Retinal pigment epithelial cell (primary cell): Measurements from ENCODE around the gene CCNE1.
A peak's percentile ranks its signal among the peaks of the same experiment; 100 is the strongest.
"Not testable (repeated sequence)": the region's sequence is repeated elsewhere in the genome, so short reads cannot be mapped to it uniquely, and the experiment has no call there.

Experiments used
- DNase-seq: peaks from one replicate; pipeline ENCODE4 v3.0.0-alpha.2; 2010; ENCODE audit warnings: low read depth
- H3K4me3 ChIP-seq: 2 replicates; pipeline ENCODE4 v1.5.1; 2011; ENCODE audit warnings: mild to moderate bottlenecking, low read length, control low read depth, moderate library complexity
- TF ChIP-seq, protein P1 (sequence below): conservative IDR thresholded peaks from 2 replicates; pipeline ENCODE4 v1.5.1; 2011; ENCODE audit warnings: low read depth, low read length, control low read depth, inconsistent platforms

The CCNE1 gene

DNA sequence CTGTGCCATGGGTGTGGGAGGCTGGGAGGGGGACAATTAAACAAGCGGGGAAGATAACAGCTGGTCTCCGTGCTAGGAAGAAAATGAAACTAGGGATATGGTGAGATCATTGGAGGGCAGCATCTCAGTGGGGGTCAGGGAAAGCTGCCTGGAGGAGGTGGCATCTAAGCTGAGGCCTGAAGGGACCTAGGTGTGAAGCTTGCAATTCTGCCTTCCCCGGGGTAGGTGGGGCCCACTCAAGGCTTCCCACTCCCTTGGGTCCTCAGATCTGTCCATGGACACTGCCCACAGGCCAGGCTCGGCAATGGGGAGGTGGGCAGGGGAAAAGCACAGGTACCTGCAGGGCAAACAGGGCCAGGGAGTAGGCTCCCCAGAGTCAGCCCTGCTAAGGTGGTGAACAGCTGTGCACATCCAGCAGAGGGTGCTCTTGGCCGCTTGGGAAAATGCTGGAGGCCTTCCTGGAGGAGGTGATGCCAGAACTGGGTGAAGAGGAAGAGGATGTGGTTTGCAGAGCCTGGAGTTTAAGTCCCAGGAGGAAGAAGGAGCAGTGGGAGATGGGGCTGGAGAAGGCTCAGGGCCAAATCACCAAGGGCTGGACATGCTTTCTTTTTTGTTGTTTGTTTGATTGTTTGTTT lies 25.7 kb upstream of the CCNE1 start:
- H3K4me3 ChIP-seq: no peak overlapping the region
- no peak for DNase-seq
- TF ChIP-seq, protein P1, sequence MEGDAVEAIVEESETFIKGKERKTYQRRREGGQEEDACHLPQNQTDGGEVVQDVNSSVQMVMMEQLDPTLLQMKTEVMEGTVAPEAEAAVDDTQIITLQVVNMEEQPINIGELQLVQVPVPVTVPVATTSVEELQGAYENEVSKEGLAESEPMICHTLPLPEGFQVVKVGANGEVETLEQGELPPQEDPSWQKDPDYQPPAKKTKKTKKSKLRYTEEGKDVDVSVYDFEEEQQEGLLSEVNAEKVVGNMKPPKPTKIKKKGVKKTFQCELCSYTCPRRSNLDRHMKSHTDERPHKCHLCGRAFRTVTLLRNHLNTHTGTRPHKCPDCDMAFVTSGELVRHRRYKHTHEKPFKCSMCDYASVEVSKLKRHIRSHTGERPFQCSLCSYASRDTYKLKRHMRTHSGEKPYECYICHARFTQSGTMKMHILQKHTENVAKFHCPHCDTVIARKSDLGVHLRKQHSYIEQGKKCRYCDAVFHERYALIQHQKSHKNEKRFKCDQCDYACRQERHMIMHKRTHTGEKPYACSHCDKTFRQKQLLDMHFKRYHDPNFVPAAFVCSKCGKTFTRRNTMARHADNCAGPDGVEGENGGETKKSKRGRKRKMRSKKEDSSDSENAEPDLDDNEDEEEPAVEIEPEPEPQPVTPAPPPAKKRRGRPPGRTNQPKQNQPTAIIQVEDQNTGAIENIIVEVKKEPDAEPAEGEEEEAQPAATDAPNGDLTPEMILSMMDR: peak; percentile 29

DNA sequence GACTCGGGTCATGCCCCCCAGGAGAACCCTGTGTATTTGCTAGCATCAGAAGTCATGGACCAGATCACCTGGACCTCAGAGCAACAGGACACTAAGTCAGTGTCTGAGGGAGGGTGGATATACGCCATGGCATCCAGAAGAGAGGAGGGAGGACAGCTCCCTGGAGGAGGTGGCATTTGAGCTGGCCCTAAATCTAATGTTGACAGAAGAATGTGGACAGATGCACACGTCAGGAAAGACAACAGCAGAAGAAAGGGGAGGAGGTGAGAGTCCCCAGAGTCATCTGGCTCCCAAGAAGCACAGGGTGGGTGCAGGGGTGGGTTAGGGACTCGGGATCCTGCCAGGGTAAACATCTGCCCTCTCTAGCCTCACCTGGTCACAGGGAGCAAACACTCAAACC lies 24.5 kb upstream of the CCNE1 start:
- no peak overlapping the region for H3K4me3 ChIP-seq
- DNase-seq: no peak
- TF ChIP-seq, protein P1: no peak

DNA sequence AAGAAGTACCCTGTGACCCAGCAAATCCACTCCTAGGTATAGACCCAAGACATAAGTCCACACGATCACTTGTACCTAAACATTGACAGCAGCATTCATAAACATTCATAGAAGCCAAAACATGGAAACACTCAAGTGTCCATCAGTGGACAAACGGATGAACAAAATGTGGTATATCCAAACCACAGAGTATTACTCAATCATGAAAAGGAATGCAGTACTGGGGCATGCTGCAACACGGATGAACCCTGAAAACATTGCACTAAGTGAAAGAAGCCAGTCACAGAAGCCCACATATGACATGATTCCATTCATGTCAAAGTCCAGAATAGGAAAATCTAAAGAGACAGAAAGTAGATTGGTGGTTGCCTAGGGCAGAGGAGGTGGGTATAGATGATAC lies 22.8 kb upstream of the CCNE1 start:
- TF ChIP-seq, protein P1: no peak
- no peak overlapping the region for H3K4me3 ChIP-seq
- no peak for DNase-seq

DNA sequence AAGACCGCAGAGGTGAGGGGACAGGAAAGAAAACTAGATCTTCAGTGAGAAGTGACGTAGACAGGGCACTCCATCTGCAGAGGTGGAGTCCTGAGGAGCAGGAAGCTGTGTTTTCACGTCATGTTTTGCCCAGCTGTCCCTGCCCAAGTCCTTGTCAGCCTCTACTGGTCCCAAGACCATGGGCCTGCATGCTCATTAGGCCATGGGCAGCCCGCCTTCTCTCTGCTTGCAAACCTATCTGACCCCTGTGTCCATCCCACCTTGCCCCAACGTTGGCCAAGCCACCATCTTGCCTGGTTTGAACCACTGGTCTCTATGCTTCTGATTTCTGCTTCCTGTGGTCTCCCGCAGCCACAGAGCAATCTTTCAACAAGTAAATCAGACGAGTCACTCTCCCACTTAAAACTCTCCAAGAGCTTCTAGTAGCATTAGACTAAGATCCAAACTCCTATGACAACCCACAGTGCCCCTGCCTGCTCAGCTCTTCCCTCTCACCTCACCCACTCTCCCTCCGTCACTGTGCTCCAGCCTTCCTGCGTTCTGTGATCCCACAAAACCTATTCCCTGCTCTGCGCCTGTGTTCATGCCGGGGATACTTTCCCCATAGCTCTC lies 18.6 kb upstream of the CCNE1 start:
- TF ChIP-seq, protein P1: no peak
- no peak for DNase-seq

DNA sequence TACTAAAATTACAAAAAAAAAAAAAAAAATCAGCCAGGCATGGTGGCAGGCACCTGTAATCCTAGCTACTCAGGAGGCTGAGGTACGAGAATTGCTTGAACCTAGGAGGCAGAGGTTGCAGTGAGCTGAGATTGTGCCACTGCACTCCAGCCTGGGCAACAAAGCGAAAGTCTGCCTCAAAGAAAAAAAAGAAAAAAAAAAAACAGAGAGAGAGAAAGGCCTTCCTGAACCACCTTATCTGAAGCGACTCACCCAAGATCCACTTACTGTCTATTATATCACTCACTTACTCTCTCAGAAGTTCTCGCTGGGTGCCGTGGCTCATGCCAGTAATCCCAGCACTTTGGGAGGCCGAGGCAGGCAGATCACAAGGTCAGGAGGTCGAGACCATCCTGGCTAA lies 17.3 kb upstream of the CCNE1 start:
- not testable (repeated sequence) for H3K4me3 ChIP-seq, DNase-seq

More for the DNA sequence above, 18.6 kb upstream of the CCNE1 start:
- H3K4me3 ChIP-seq: no peak overlapping the region

DNA sequence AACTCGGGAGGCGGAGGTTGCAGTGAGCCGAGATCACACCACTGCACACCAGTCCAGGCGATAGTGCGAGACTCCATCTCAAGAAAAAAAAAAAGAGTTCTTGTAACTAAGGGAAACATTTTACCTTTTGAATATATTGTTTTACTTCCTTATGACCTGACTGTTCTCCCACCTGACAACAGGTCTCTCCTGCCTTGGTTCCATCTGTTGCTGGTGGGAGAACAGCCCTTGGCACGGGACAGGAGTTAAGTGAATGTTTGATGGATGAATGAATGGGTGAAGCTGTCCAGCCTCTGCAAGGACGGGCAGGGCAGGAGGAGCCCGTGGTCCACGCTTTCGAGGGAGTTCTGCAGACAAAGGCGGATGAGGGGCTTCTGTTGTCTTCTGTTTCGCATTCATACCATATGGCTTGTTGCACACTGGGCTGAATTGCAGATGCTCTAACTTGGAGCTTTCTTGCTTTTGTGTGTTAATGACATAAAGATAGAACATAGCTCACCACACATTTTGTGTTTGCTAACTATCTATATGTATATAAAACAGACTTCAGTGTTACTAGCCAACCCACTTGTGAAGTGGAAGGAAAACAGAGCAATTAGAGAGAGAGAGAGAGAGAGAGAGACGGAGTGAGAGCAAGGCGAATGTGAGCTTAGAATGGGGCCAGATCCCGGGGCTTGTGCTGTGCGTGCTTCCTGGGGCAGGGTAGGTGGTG lies 16.2 kb upstream of the CCNE1 start:
- no peak for DNase-seq
- no peak overlapping the region for H3K4me3 ChIP-seq
- TF ChIP-seq, protein P1: no peak

DNA sequence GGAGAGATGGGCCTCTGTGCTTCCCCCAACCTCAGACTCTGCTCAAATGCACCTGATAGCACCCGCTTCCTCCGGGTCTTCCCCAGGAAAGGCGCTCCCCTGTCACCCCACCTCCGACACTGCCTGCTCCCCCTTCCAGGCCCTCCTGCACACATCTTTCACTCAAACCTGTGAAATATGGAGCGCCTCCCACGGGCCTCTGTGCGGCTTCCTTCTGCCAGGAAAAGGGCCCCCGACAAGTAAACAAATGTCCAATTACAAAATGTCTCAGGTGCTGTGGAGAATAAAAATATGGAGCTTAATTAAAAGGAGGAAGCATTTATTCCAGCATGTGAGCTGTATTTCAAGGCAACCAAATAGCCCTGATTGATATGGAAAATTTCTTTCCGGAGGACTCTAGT lies 15.6 kb upstream of the CCNE1 start:
- H3K4me3 ChIP-seq: no peak overlapping the region
- DNase-seq: no peak
- TF ChIP-seq, protein P1: no peak
